Medulla oblongata (tissue), 1 donor: ENCODE data around the gene GIT2.

Experiments
- DNase-seq: peaks from one replicate; pipeline ENCODE4 v3.0.0-alpha.2; 2015; ENCODE audit errors: extremely low spot score

GIT2 gene

GRCh38 chr12:109981311-109981710, 14.9 kb downstream of the GIT2 start:
- no peak for DNase-seq

GRCh38 chr12:109972821-109973220, 23.3 kb downstream of the GIT2 start:
- DNase-seq: no peak

- DNase-seq: no peak
Observed at GRCh38 chr12:109968801-109969200, 27.4 kb downstream of the GIT2 start.

- no peak for DNase-seq
Observed at GRCh38 chr12:109968032-109968420, 28.1 kb downstream of the GIT2 start.

- no peak for DNase-seq
Observed at GRCh38 chr12:109967383-109968031, 28.7 kb downstream of the GIT2 start.

GRCh38 chr12:109966546-109966945, 29.6 kb downstream of the GIT2 start:
- DNase-seq: no peak

GRCh38 chr12:109963743-109964429, 32.3 kb downstream of the GIT2 start:
- no peak for DNase-seq

- no peak for DNase-seq
Observed at GRCh38 chr12:109963330-109963729, 32.8 kb downstream of the GIT2 start.

GRCh38 chr12:109962398-109962797, 33.8 kb downstream of the GIT2 start:
- DNase-seq: no peak

GRCh38 chr12:109961612-109962011, 34.6 kb downstream of the GIT2 start:
- no peak for DNase-seq

- DNase-seq: no peak
Observed at GRCh38 chr12:109961201-109961600, 35.0 kb downstream of the GIT2 start.

GRCh38 chr12:109959411-109960093, 36.6 kb downstream of the GIT2 start:
- DNase-seq: no peak

GRCh38 chr12:109958374-109958773, 37.8 kb downstream of the GIT2 start:
- DNase-seq: no peak

GRCh38 chr12:109953656-109954055, 42.5 kb downstream of the GIT2 start:
- DNase-seq: no peak

- no peak for DNase-seq
Observed at GRCh38 chr12:109952873-109953272, 43.3 kb downstream of the GIT2 start.

GRCh38 chr12:109952160-109952858, 43.9 kb downstream of the GIT2 start:
- DNase-seq: peak; percentile 76

- no peak for DNase-seq
Observed at GRCh38 chr12:109951751-109952150, 44.4 kb downstream of the GIT2 start.

- no peak for DNase-seq
Observed at GRCh38 chr12:109951136-109951535, 45.0 kb downstream of the GIT2 start.

- no peak for DNase-seq
Observed at GRCh38 chr12:109950625-109951024, 45.5 kb downstream of the GIT2 start.

- DNase-seq: no peak
Observed at GRCh38 chr12:109949089-109949488, 47.1 kb downstream of the GIT2 start.

- DNase-seq: no peak
Observed at GRCh38 chr12:109948368-109948767, 47.8 kb downstream of the GIT2 start.

- DNase-seq: peak; percentile 41
Observed at GRCh38 chr12:109947521-109947920, 48.6 kb downstream of the GIT2 start.
